H9 (cell line): ENCODE results near the gene KRTAP10-9. TPM values are rescaled to one million over a fixed set of nuclear protein-coding genes. Genes with fewer than 3 reads are reported as not detected.

Experiments used
- DNase-seq: peaks from one replicate; pipeline ENCODE4 v3.0.0-alpha.2; 2017
- H2AFZ ChIP-seq: one replicate; pipeline ENCODE4 v1.6.1; 2013; ENCODE audit warnings: mild to moderate bottlenecking, low read length, control low read depth, moderate library complexity
- H2AK5ac ChIP-seq: 2 replicates; pipeline ENCODE4 v1.6.1; 2013; ENCODE audit warnings: low read length, control low read depth, mixed read lengths; ENCODE audit not compliant: insufficient read length
- H2BK120ac ChIP-seq: one replicate; pipeline ENCODE4 v1.6.1; 2013; ENCODE audit warnings: low read depth, mild to moderate bottlenecking, low read length, control low read depth, inconsistent platforms; ENCODE audit not compliant: poor library complexity, severe bottlenecking
- H2BK12ac ChIP-seq: 2 replicates; pipeline ENCODE4 v1.6.1; 2013; ENCODE audit warnings: low read length, control low read depth, mixed read lengths, low read depth; ENCODE audit not compliant: insufficient read length
- H2BK15ac ChIP-seq: 2 replicates; pipeline ENCODE4 v1.6.1; 2013; ENCODE audit warnings: low read depth, low read length, control low read depth
- H2BK20ac ChIP-seq: one replicate; pipeline ENCODE4 v1.6.1; 2013; ENCODE audit warnings: low read depth, mild to moderate bottlenecking, low read length, control low read depth, inconsistent platforms; ENCODE audit not compliant: poor library complexity, severe bottlenecking
- H2BK5ac ChIP-seq: 2 replicates; pipeline ENCODE4 v1.6.1; 2013; ENCODE audit warnings: low read length, control low read depth, mixed read lengths; ENCODE audit not compliant: insufficient read length
- H3K14ac ChIP-seq: 2 replicates; pipeline ENCODE4 v1.6.1; 2013; ENCODE audit warnings: low read length, control low read depth; ENCODE audit not compliant: insufficient read depth
- H3K18ac ChIP-seq: 2 replicates; pipeline ENCODE4 v1.6.1; 2013; ENCODE audit warnings: low read depth, mild to moderate bottlenecking, mixed read lengths, low read length, control low read depth; ENCODE audit not compliant: insufficient read length
- H3K23ac ChIP-seq: 2 replicates; pipeline ENCODE4 v1.6.1; 2013; ENCODE audit warnings: low read length, control low read depth, mixed read lengths, low read depth; ENCODE audit not compliant: insufficient read length
- H3K23me2 ChIP-seq: 2 replicates; pipeline ENCODE4 v1.6.1; 2013; ENCODE audit warnings: low read depth, mild to moderate bottlenecking, mixed read lengths, low read length, control low read depth; ENCODE audit not compliant: insufficient read length, poor library complexity, severe bottlenecking
- H3K27ac ChIP-seq: 2 replicates; pipeline ENCODE4 v1.5.1; 2013; ENCODE audit warnings: low read length, control low read depth, mixed read lengths, low read depth; ENCODE audit not compliant: insufficient read length
- H3K27me3 ChIP-seq: 2 replicates; pipeline ENCODE4 v1.6.1; 2013; ENCODE audit warnings: low read length, control low read depth, inconsistent platforms; ENCODE audit not compliant: insufficient read depth
- H3K4ac ChIP-seq: 2 replicates; pipeline ENCODE4 v1.6.1; 2013; ENCODE audit warnings: low read depth, mild to moderate bottlenecking, control low read depth, inconsistent platforms, low read length, moderate library complexity
- H3K4me1 ChIP-seq: 2 replicates; pipeline ENCODE4 v1.6.1; 2013; ENCODE audit warnings: low read length, control low read depth, inconsistent platforms; ENCODE audit not compliant: insufficient read depth
- H3K4me2 ChIP-seq: 2 replicates; pipeline ENCODE4 v1.6.1; 2013; ENCODE audit warnings: low read length, control low read depth, mixed read lengths; ENCODE audit not compliant: insufficient read length, insufficient read depth
- H3K56ac ChIP-seq: 2 replicates; pipeline ENCODE4 v1.6.1; 2013; ENCODE audit warnings: low read depth, mild to moderate bottlenecking, mixed read lengths, low read length, control low read depth; ENCODE audit not compliant: insufficient read length
- H3K79me1 ChIP-seq: 2 replicates; pipeline ENCODE4 v1.6.1; 2013; ENCODE audit warnings: low read depth, mild to moderate bottlenecking, moderate library complexity, low read length, control low read depth, inconsistent platforms; ENCODE audit not compliant: insufficient read depth, poor library complexity, severe bottlenecking
- H3K79me2 ChIP-seq: 2 replicates; pipeline ENCODE4 v1.6.1; 2013; ENCODE audit warnings: low read length, control low read depth, inconsistent platforms; ENCODE audit not compliant: insufficient read depth
- H3K9ac ChIP-seq: 2 replicates; pipeline ENCODE4 v1.6.1; 2013; ENCODE audit warnings: low read length, control low read depth, mixed read lengths; ENCODE audit not compliant: insufficient read length; ENCODE audit errors: extremely low read depth
- H3K9me3 ChIP-seq: one replicate; pipeline ENCODE4 v1.6.1; 2013; ENCODE audit warnings: low read depth, low read length, inconsistent platforms; ENCODE audit not compliant: control insufficient read depth
- H3T11ph ChIP-seq: one replicate; pipeline ENCODE4 v1.6.1; 2013; ENCODE audit warnings: mild to moderate bottlenecking, low read length, control low read depth, inconsistent platforms
- H4K20me1 ChIP-seq: one replicate; pipeline ENCODE4 v1.6.1; 2013; ENCODE audit not compliant: control insufficient read depth, insufficient read length, insufficient read depth
- H4K5ac ChIP-seq: 2 replicates; pipeline ENCODE4 v1.6.1; 2013; ENCODE audit warnings: low read depth, mild to moderate bottlenecking, mixed read lengths, low read length, control low read depth; ENCODE audit not compliant: insufficient read length
- H4K8ac ChIP-seq: replicated peaks from 2 replicates; pipeline ENCODE4 v1.6.1; 2013; ENCODE audit warnings: low read length, control low read depth, mixed read lengths, low read depth; ENCODE audit not compliant: insufficient read length
- H4K91ac ChIP-seq: 2 replicates; pipeline ENCODE4 v1.6.1; 2013; ENCODE audit warnings: low read depth, mild to moderate bottlenecking, moderate library complexity, mixed read lengths, low read length, control low read depth; ENCODE audit not compliant: insufficient read length
- H3K27ac Mint-ChIP-seq, 3 experiments: 2 replicates in 2 of 3; 3 replicates in 1 of 3; pipeline ENCODE4 v1.8.0; 2020 to 2021; ENCODE audit warnings: mixed read lengths in 3 of 3, mild to moderate bottlenecking in 1 of 3, moderate library complexity in 1 of 3
- H3K27me3 Mint-ChIP-seq: 2 replicates; pipeline ENCODE4 v1.8.0; 2021; ENCODE audit warnings: low read depth, mild to moderate bottlenecking, moderate library complexity, mixed read lengths
- H3K36me3 Mint-ChIP-seq, 3 experiments: 2 replicates in 2 of 3; 3 replicates in 1 of 3; pipeline ENCODE4 v1.8.0; 2020 to 2021; ENCODE audit warnings: low read depth in 3 of 3, mixed read lengths in 3 of 3; ENCODE audit not compliant: insufficient read depth in 1 of 3
- H3K4me1 Mint-ChIP-seq, 2 experiments: 2 replicates each; pipeline ENCODE4 v1.8.0; 2020; ENCODE audit warnings: mixed read lengths in 2 of 2
- H3K4me3 Mint-ChIP-seq, 2 experiments: 2 replicates in 1 of 2; 3 replicates in 1 of 2; pipeline ENCODE4 v1.8.0; 2020 to 2021; ENCODE audit warnings: mild to moderate bottlenecking in 2 of 2, mixed read lengths in 2 of 2, moderate library complexity in 1 of 2
- H3K9me3 Mint-ChIP-seq, 2 experiments: 2 replicates in 1 of 2; 3 replicates in 1 of 2; pipeline ENCODE4 v1.8.0; 2020; ENCODE audit warnings: mild to moderate bottlenecking in 2 of 2, mixed read lengths in 2 of 2, moderate library complexity in 1 of 2
- CTCF ChIP-seq: fragments of 200-600 bp; sonication (generic); conservative IDR thresholded peaks from 3 replicates; pipeline ENCODE4 v1.8.0; 2021; ENCODE audit warnings: antibody characterized with exemption, mild to moderate bottlenecking
- WGBS: extraction: QIAGEN DNeasy Blood & Tissue Kit; methylation state at CpG from one replicate; pipeline ENCODE4 v1.1.7; 2013; ENCODE audit warnings: missing lambda C conversion rate, low lambda C conversion rate, mixed read lengths; ENCODE audit not compliant: insufficient read length; ENCODE audit errors: extremely low coverage; 5-methylcytosine and 5-hydroxymethylcytosine counted together
- total RNA-seq: library from RNA; stranded (reverse); gene quantifications from 2 replicates; pipeline ENCODE4 v1.2.1, GENCODE V29; 2021

Gene KRTAP10-9
- total RNA-seq, 1 experiment from 2014 or later: not detected

- Histone ChIP-seq H3K23me2 (no peaks in the 10 kb centered on the region), H3K79me1 (no peaks in the 10 kb centered on the region), H2AK5ac (no peak overlapping the region), H3K4me1 (no peaks in the 10 kb centered on the region), H3K9me3 (no peaks in the 10 kb centered on the region), H2BK15ac (no peak overlapping the region), H2BK12ac (no peak overlapping the region), H2BK5ac (no peak overlapping the region), H3K23ac (no peak overlapping the region), H3K18ac (no peak overlapping the region), H3K79me2 (no peaks in the 10 kb centered on the region), H4K91ac (no peak overlapping the region), H3K4me2 (no peak overlapping the region), H3T11ph (no peak overlapping the region), H3K56ac (no peak overlapping the region), H3K27me3 (no peaks in the 10 kb centered on the region), H3K14ac (no peak overlapping the region), H2BK20ac (no peak overlapping the region), H4K5ac (no peak overlapping the region), H2AFZ (no peak overlapping the region), H3K27ac (no peak overlapping the region), H2BK120ac (no peak overlapping the region), H3K4ac (no peak overlapping the region), H3K9ac (no peak overlapping the region), H4K8ac (no peak overlapping the region), H4K20me1 (no peaks in the 10 kb centered on the region)
- no peak for TF ChIP-seq CTCF
- H3K27me3 Mint-ChIP-seq: peaks cover 14% of the 10 kb centered on the region
- H3K4me3 Mint-ChIP-seq: no peak overlapping the region
- no CpG with 5 or more reads among the region's 1 CpG for WGBS
- peaks cover 3 to 10% of the 10 kb centered on the region in 2 experiments; a peak in 3 of 4 replicates for H3K4me1 Mint-ChIP-seq
- H3K36me3 Mint-ChIP-seq: peaks cover 7 to 16% (median 11%) of the 10 kb centered on the region in 3 experiments; a peak in 6 of 7 replicates
- peaks cover 20 to 26% of the 10 kb centered on the region in 2 experiments for H3K9me3 Mint-ChIP-seq
- no peak for DNase-seq
- no peak overlapping the region for H3K27ac Mint-ChIP-seq
These were observed 5.2 kb downstream of the KRTAP10-9 start for GRCh38 chr21:44632067-44632466.
